HG03520 (cell line): ENCODE data around the gene ILRUN.
"Not testable (repeated sequence)": the region's sequence is repeated elsewhere in the genome, so short reads cannot be mapped to it uniquely, and the experiment has no call there.

ENCODE experiments used
- ATAC-seq: cut with Tn5 transposase; IDR thresholded peaks from one replicate; pipeline ENCODE4 v1.9.1; 2021; ENCODE audit warnings: mild to moderate bottlenecking, moderate library complexity; ENCODE audit not compliant: unreplicated experiment

Gene ILRUN

DNA sequence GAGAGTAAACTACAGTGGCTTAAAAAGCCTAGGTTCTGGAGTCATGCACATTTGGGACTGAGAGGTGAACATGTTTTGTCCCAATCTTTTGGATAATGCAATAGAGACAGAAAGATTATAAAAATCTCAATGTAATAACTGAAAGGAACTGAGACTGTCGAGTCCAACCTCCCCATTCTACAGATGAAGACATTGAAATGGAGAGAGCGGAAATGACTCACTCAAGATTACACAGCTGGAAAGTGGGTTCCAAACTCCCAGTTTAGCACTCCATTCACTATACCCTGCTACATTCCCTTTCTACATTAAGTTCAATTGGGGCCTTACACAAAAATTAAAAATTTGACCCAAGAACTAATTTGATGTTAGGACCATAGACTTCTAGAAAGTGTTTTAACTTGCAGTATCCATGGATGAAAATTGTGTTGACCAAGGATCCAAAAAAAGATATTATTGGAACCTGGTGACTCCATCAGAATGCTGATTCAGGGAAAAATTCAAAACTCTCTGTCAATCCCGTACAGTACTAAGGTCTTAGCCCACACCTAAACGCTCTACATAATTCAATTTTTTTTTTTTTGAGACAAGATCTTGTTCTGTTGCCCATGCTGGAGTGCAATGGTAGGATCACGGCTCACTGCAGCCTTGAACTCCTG is 1.5 kb upstream of the ILRUN start:
- ATAC-seq = no peak

GRCh38 chr6:34697544-34697836 is 923 bp upstream of the ILRUN start:
- ATAC-seq = no peak

DNA sequence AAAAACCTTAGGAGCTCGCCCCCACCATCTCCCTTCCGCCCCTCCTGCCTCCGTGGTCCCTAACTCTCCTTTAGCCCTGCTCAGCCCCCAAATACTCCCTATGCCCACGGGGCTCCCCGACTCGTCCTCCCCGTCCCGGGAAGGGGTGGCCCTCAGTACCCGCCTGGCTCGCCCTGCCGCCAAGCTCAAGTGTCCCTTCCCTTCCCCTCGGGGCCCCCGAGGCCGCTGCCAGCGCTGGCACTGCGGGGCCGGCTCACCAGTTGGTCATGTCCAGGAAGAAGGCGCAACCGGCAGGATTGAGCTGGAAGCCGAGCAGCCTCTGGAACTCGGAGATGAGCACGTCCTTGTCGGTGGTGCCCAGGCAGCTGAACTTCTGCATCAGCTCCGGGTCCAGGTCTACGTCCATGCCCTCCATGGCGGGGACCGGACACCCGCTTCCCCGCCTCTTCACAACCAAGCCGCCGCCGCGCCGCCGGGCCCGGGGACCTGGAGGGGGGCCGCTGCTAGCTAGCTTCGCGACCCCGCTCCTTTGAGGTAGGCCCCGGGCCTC is 303 bp downstream of the ILRUN start:
- ATAC-seq = peak; percentile 35

GRCh38 chr6:34695729-34696188 is 808 bp downstream of the ILRUN start:
- ATAC-seq = no peak

DNA sequence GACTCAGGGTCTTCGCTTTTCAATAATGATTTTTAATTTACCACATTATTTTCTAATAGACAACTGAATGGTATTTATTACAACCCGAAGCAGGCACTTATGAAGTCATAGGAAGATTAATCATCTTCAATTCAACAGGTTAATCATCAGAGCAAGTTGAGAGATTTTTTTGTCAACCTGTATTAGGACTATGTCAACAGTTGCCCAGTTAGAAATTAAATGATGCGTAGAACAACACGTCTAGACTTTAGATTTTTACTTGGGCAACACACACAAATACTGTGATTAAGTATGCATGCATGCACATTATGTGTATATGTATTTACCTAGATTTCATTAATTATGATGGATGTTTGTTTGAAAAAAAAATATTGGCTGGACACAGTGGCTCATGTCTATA is 4.3 kb downstream of the ILRUN start:
- ATAC-seq = no peak

DNA sequence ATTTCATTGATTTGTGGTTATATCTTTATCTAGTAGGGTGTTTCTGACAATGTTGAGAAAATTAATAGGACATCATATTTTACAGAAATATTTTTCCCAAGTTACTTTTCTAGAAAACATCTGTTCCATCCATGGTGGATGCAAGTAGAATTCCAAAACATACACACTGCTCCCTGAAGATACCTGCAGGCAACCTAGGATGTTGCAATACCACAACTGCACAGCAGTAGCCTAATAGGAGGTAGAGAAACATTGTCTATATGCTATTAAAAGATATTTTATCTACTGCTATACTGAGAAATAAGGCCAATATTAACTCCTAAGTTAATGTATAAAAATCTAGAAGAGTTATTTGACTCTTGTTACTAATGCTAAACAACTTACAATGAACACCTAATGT is 6.8 kb downstream of the ILRUN start:
- ATAC-seq = no peak

DNA sequence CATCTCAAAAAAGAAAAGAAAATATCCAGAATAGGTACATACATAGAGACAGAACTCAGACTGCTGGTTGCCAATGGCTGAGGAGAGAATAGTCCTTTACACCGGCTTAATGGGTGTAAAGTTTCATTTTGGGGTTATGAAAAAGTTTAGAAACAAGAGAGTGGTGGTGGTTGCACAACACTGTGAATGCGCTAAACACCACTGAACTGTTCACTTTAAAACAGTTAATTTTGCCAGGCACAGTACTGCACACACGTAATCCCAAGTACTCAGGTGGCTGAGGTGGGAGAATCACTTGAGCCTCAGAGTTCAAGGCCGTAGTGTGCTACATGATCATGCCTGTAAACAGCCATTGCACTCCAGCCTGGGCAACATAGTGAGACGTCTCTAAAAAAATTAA is 7.6 kb downstream of the ILRUN start:
- ATAC-seq = no peak

- no peak for ATAC-seq
These were observed 11.6 kb downstream of the ILRUN start for GRCh38 chr6:34684919-34685318.

DNA sequence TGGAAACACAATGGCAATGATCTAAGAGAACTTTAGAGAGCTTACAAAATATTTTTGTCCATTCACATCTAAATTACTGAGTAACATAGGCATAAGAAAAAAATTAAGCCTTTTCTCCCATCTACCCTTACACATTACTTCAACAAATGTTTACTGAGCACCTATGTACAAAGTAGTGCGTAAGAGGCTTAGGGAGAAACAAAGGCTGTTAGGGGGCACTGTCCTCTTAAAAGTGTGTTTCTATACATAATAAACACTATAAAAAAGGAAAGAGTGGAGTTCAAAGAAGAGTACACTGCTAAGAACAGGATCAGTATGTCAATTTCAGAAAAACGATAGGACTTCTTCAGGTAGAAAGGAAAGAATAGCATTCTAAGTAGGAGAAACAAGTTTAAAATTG is 12.2 kb downstream of the ILRUN start:
- no peak for ATAC-seq

DNA sequence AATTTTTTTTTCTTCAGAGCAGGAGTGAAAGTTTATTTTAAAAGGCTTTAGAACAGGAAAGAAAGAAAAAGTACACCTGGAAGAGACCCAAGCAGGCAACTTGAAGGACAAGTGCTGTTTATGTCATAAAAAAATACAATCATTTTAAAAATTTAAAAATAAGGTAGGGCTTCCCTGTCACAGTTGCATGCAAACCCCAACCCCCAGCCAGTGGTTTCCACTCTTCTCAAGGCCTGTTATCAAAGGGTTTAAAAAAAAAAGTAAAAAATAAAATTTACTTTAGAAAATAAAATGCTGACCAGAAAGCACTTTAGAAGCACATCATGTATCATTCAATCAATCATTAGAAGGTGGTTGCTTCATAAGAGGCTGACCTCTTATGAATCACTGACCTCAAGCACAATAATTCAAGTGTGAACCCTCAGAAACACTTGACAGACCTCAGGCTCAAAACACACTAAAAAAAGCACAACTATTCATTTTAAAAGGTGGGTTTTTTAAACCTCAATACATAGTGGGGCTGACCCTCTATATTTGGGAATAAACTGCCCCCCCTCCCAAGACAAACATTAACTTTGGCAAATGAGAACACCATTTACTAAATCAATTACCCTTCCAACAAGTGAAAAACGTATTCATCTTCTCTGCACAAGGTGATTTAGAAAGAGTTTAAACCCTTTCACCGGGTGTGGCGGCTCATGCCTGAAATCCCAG is 15.6 kb downstream of the ILRUN start:
- ATAC-seq = no peak

DNA sequence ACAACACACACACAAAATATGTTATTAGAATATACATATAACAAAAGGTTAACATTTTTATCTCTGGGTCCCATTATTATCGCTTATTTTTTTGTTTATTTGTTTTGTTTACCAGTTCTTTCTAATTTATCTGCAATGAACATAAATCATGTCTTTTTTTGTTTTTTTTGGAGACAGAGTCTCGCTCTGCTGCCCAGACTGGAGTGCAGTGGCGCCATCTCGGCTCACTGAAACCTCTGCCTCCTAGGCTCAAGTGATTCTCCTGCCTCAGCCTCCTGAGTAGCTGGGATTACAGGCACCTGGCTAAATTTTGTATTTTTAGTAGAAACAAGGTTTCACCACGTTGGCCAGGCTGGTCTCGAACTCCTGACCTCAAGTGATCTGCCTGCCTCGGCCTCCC is 16.3 kb downstream of the ILRUN start:
- ATAC-seq = not testable (repeated sequence)

GRCh38 chr6:34679552-34680253 is 16.9 kb downstream of the ILRUN start:
- ATAC-seq = no peak

DNA sequence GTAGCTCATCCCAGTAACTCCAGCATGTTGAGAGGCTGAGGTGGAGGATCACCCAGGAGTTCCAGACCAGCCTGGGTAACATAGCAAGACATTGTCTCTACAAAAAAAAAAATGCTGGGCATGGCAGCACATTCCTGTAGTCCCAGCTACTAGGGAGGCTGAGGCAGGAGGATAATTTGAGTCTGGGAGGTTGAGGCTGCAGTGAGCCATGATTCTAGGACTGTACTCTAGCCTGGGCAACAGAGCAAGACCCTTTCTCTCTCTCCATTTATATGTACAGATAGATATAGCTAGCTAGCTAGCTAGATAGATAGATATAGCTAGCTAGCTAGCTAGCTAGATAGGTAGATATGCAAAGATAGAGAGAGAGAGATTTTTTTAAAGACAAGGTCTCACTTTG is 20.4 kb downstream of the ILRUN start:
- ATAC-seq = no peak

- ATAC-seq = not testable (repeated sequence)
These were observed 21.6 kb downstream of the ILRUN start for GRCh38 chr6:34674930-34675329.

- ATAC-seq = no peak
These were observed 22.3 kb downstream of the ILRUN start for GRCh38 chr6:34674268-34674639.

DNA sequence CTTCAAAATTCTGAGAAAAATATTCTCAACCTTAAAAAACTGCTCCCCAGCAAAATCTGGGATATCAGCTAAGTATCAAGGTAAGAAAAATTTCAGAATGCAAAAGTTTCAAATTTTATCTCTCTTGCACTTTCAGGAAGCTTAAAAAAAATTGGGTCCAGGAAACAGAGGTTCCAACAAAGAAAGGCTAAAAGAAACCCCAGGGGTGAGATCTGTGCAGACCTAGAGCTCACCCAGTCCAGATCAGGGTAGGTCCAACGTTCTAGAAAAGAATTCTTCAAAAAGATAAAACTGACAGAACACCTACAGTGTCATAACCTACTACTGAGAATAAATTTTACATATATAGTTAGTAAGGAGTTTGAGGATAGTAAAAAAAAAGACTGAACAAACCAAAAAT is 23.5 kb downstream of the ILRUN start:
- no peak for ATAC-seq

DNA sequence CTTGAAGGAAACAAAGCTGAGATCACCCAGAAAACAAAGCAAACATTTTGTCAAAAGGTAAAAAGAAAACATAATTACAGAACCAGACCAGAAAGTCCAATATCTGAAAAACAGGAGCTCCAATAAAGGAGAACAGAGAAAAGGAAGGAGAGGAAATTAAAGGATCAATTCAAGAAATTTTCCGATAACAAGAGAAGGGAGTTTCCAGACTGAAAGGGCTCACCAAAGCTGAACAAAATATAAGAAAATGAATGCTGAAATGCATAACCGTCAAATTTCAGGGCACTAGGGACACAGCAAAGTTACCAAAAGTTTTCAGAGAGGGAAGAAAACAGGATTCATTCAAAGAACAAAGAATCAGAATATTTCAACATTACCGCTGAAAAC is 23.9 kb downstream of the ILRUN start:
- no peak for ATAC-seq

GRCh38 chr6:34671801-34672656 is 24.5 kb downstream of the ILRUN start:
- ATAC-seq = peak; percentile 82

- ATAC-seq = no peak
These were observed 25.2 kb downstream of the ILRUN start for GRCh38 chr6:34671367-34671766.

- ATAC-seq = not testable (repeated sequence)
These were observed 27.8 kb downstream of the ILRUN start for GRCh38 chr6:34668799-34669198.
